ENCODE data around the gene GBX1.

GBX1 gene

GRCh38 chr7:151110941-151111645 is 56.4 kb downstream of the GBX1 start:
- in situ Hi-C loops (cut with MboI; ENCODE audit: low pct_unique_long_range_greater_than_20kb, low sequenced_read_pairs, unreplicated experiment): no loop called here
- TF ChIP-seq, protein P1, sequence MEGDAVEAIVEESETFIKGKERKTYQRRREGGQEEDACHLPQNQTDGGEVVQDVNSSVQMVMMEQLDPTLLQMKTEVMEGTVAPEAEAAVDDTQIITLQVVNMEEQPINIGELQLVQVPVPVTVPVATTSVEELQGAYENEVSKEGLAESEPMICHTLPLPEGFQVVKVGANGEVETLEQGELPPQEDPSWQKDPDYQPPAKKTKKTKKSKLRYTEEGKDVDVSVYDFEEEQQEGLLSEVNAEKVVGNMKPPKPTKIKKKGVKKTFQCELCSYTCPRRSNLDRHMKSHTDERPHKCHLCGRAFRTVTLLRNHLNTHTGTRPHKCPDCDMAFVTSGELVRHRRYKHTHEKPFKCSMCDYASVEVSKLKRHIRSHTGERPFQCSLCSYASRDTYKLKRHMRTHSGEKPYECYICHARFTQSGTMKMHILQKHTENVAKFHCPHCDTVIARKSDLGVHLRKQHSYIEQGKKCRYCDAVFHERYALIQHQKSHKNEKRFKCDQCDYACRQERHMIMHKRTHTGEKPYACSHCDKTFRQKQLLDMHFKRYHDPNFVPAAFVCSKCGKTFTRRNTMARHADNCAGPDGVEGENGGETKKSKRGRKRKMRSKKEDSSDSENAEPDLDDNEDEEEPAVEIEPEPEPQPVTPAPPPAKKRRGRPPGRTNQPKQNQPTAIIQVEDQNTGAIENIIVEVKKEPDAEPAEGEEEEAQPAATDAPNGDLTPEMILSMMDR (IDR thresholded peaks at IDR 0.05; ENCODE audit: extremely low read depth, insufficient read depth, missing control alignments): peak; percentile 95
- peak; percentile 93 for DNase-seq (ENCODE audit: low spot score)

DNA sequence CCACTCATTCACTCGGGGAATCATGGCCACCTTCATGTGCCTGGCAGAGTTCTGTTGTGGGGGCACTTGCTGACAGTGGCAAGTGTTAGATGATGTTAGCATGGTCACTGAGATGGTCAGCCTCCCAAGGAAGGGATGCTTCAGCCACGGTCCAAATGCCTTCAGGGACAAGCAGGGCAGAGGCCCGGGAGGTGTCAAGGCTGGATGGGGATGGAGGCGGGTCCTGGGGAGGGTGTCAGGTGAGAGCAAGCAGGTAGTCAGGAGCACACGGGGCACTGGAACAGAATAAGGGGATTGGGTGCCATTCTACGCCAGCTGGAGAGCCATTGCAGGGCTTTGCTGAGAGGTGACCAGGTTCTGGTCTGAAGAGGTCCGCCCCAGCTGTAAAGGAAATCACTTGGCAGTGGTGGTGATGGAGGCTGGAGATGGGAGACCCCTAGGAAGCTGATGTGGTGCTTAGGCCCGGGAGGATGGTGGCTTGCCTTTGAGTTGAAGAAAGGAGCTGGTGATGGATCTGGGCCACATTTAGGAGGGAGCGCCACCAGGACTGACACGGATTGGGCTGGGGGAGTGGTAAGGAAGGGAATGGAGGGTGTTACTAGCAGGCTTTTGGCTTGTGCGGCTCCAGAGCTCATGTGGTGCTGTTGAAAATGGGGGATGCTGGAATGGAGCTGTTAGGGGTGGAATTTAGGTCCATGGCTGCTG is 57.1 kb downstream of the GBX1 start:
- DNase-seq (ENCODE audit: low spot score): no peak
- TF ChIP-seq, protein P1 (IDR thresholded peaks at IDR 0.05; ENCODE audit: extremely low read depth, insufficient read depth, missing control alignments): no peak
- in situ Hi-C loops (cut with MboI; ENCODE audit: low pct_unique_long_range_greater_than_20kb, low sequenced_read_pairs, unreplicated experiment): no loop called here

- TF ChIP-seq, protein P1 (IDR thresholded peaks at IDR 0.05; ENCODE audit: extremely low read depth, insufficient read depth, missing control alignments): no peak
- in situ Hi-C loops (cut with MboI; ENCODE audit: low pct_unique_long_range_greater_than_20kb, low sequenced_read_pairs, unreplicated experiment): no loop called here
- DNase-seq (ENCODE audit: low spot score): no peak
Measured at GRCh38 chr7:151109094-151110048, 58.1 kb downstream of the GBX1 start.

DNA sequence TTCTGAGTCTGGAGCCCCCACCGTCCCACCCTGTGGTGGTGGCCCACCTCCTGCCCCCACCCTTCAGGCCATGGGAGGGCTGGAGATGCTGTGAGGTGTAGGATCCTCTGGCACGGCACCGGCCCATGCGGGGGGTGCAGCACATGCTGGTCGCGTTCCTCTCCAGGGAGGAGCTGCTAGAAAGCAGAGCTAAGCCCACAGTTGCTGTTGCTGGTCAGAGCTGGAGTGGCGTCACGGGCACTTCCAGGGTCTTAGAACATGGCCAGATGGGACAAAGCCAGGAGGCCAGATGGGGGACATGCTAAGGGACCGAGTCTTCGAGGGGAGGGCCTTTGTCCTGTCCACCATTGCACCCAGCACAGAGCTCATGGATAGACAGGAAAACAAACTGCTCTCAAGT is 59.6 kb downstream of the GBX1 start:
- in situ Hi-C loops (cut with MboI; ENCODE audit: low pct_unique_long_range_greater_than_20kb, low sequenced_read_pairs, unreplicated experiment): no loop called here
- TF ChIP-seq, protein P1 (IDR thresholded peaks at IDR 0.05; ENCODE audit: extremely low read depth, insufficient read depth, missing control alignments): no peak
- no peak for DNase-seq (ENCODE audit: low spot score)

DNA sequence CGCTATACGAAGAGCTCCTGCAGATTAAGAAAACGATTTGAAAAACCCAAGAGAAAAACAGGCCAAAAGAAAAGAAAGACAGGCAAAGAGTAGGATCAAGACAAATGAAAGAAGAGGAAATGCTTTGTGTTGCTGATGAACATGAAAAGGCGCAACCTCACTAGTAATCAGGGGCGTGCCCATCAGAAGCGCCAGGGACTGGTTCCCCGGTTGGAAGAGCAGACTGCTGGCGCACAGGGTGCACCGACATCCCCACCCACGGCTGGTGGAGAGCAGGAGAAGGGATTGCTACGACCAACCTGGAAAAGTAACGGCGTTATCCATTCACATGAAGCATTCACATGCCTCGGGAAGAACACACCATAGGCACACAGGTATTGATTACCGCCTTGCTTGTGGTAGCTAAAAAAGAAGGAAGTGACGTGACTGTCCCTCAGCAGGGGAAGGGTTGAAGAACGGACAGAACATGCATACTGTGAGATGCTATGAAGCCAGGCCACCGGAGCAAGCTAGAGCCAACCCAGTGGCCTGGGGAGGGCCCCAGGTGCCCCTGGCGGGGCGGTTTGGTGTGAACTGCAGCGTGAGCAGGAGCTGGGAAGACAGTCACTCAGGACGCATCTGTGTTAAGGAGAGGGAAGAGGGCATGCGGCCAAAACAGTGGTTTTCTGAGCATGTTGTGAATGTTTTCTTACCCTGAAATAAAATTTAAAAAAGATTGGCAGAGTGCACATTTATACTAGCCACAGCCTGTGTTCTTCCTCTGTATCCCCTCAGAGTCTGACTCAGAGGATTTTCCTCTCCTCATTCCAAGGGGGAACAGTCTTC is 62.9 kb downstream of the GBX1 start:
- TF ChIP-seq, protein P1 (IDR thresholded peaks at IDR 0.05; ENCODE audit: extremely low read depth, insufficient read depth, missing control alignments): no peak
- in situ Hi-C loops (cut with MboI; ENCODE audit: low pct_unique_long_range_greater_than_20kb, low sequenced_read_pairs, unreplicated experiment): no loop called here
- DNase-seq (ENCODE audit: low spot score): no peak

Data from GM13977 (cell line).